A549 (cell line): Measurements from ENCODE around the gene AMN1.

Experiments used
- BHLHE40 ChIP-seq: IDR thresholded peaks from 2 replicates; pipeline ENCODE4 v1.6.1; 2012; ENCODE audit warnings: low read depth, low read length, inconsistent platforms
- CTCF ChIP-seq: fragments of >200 bp; sonication (Bioruptor Twin); formaldehyde crosslinking; IDR thresholded peaks from 3 replicates; pipeline ENCODE4 v1.5.1; 2016
- EHMT2 ChIP-seq: fragments of 200-600 bp; sonication (generic); IDR thresholded peaks from 2 replicates; pipeline ENCODE4 v1.6.1; 2016; ENCODE audit warnings: antibody characterized with exemption, low read depth, mild to moderate bottlenecking, moderate library complexity
- HDAC2 ChIP-seq: fragments of 200-600 bp; sonication (generic); IDR thresholded peaks from 2 replicates; pipeline ENCODE4 v1.6.1; 2016
- KDM5A ChIP-seq: fragments of 200-600 bp; sonication (generic); IDR thresholded peaks from 2 replicates; pipeline ENCODE4 v1.6.1; 2016; ENCODE audit warnings: antibody characterized with exemption, mild to moderate bottlenecking
- NR3C1 ChIP-seq: fragments of >200 bp; sonication (Bioruptor Twin); formaldehyde crosslinking; IDR thresholded peaks from 3 replicates; pipeline ENCODE4 v1.6.1; 2017
- POLR2A ChIP-seq: IDR thresholded peaks from 2 replicates; pipeline ENCODE4 v1.6.1; 2012; ENCODE audit warnings: mild to moderate bottlenecking, low read length
- RCOR1 ChIP-seq: fragments of 150-350 bp; IDR thresholded peaks from 2 replicates; pipeline ENCODE4 v1.6.1; 2014; ENCODE audit warnings: antibody characterized with exemption, low read length, low read depth
- REST ChIP-seq: fragments of 200-600 bp; sonication (generic); IDR thresholded peaks from 2 replicates; pipeline ENCODE4 v1.6.1; 2016; ENCODE audit warnings: antibody characterized with exemption, mild to moderate bottlenecking, moderate library complexity

- no peak for TF ChIP-seq BHLHE40
- TF ChIP-seq CTCF = no peak
- TF ChIP-seq NR3C1 = no peak
- TF ChIP-seq EHMT2 = no peak
- TF ChIP-seq KDM5A = no peak
- TF ChIP-seq POLR2A = no peak
- TF ChIP-seq RCOR1 = no peak
- TF ChIP-seq REST = no peak
- TF ChIP-seq HDAC2 = no peak
These were observed 28.2 kb upstream of the AMN1 start for GRCh38 chr12:31756977-31757420.
